SK-MEL-5 (cell line): ENCODE data around the gene GBA2. TPM values are rescaled to one million over a fixed set of nuclear protein-coding genes. Genes with fewer than 3 reads are reported as not detected.

Experiments used
- DNase-seq: peaks from one replicate; pipeline ENCODE4 v3.0.0-alpha.2; 2016; ENCODE audit warnings: low read depth, low spot score
- in situ Hi-C: cut with HindIII; loops from 2 replicates; pipeline ENCODE4 v1.10.0; 2016; ENCODE audit warnings: low sequenced_read_pairs, high pct_unique_total_duplicates, low pct_unique_long_range_greater_than_20kb
- polyA plus RNA-seq, 2 experiments: library from polyadenylated mRNA; depleted of rRNA; stranded (reverse); fragments of >200 nt; gene quantifications; 2 replicates each; pipeline ENCODE4 v1.2.3, GENCODE V29; 2015
- total RNA-seq: library from RNA; depleted of rRNA; stranded (reverse); fragments of >200 nt; shearing (Covaris generic); gene quantifications from 2 replicates; pipeline ENCODE4 v1.2.3, GENCODE V29; 2014; rRNA removed

Gene GBA2
- 32.1 and 37.1 TPM in 2 replicates for total RNA-seq
- 42.0 and 47.2 TPM in 2 replicates for polyA plus RNA-seq (2015; cell fraction: cytosol; rRNA removed)
- polyA plus RNA-seq (2015; cell fraction: nucleus; rRNA removed), result 415 and 442 TPM in 2 replicates

- DNase-seq, result peak; percentile 72
- in situ Hi-C loops, result no loop called here
Measured at GRCh38 chr9:35748858-35749514, at the start of gene GBA2, which contains the start of gene RGP1. Gene GBA2, minus strand, starts transcription at chr9:35749228. Its CDS starts 524 bp downstream, at chr9:35748704. Gene RGP1, plus strand, starts transcription at chr9:35749287. Its CDS starts 469 bp downstream, at chr9:35749756.

GRCh38 chr9:35797311-35798109 lies 48.5 kb upstream of the GBA2 start:
- no peak for DNase-seq
- in situ Hi-C loops, result no loop called here

GRCh38 chr9:35795695-35796094 lies 46.7 kb upstream of the GBA2 start:
- DNase-seq, result no peak

GRCh38 chr9:35793461-35793860 lies 44.4 kb upstream of the GBA2 start:
- DNase-seq, result no peak
- in situ Hi-C loops, result no loop called here

More at GRCh38 chr9:35795695-35796094, 46.7 kb upstream of the GBA2 start:
- in situ Hi-C loops, result no loop called here

GRCh38 chr9:35792826-35793225 lies 43.8 kb upstream of the GBA2 start:
- in situ Hi-C loops, result no loop called here
- no peak for DNase-seq

GRCh38 chr9:35792024-35792813 lies 43.2 kb upstream of the GBA2 start:
- no peak for DNase-seq
- in situ Hi-C loops, result no loop called here

- no peak for DNase-seq
- in situ Hi-C loops, result no loop called here
Measured at GRCh38 chr9:35791297-35791921, 42.4 kb upstream of the GBA2 start, which contains the start of gene NPR2. Gene NPR2, plus strand, starts transcription at chr9:35791591. Its CDS starts 818 bp downstream, at chr9:35792409.

- in situ Hi-C loops, result no loop called here
- DNase-seq, result peak; percentile 75
Measured at GRCh38 chr9:35790385-35791296, 41.6 kb upstream of the GBA2 start.

GRCh38 chr9:35790025-35790384 lies 41.0 kb upstream of the GBA2 start:
- no peak for DNase-seq
- in situ Hi-C loops, result no loop called here

- in situ Hi-C loops, result no loop called here
Measured at GRCh38 chr9:35789541-35789940, 40.5 kb upstream of the GBA2 start.

GRCh38 chr9:35783418-35783817 lies 34.4 kb upstream of the GBA2 start:
- in situ Hi-C loops, result no loop called here
- DNase-seq, result no peak

More at GRCh38 chr9:35789541-35789940, 40.5 kb upstream of the GBA2 start:
- no peak for DNase-seq

- DNase-seq, result no peak
- in situ Hi-C loops, result no loop called here
Measured at GRCh38 chr9:35781066-35781465, 32.0 kb upstream of the GBA2 start.

GRCh38 chr9:35778496-35778895 lies 29.5 kb upstream of the GBA2 start:
- DNase-seq, result no peak
- in situ Hi-C loops, result no loop called here

GRCh38 chr9:35776018-35776417 lies 27.0 kb upstream of the GBA2 start:
- in situ Hi-C loops, result no loop called here
- no peak for DNase-seq

- in situ Hi-C loops, result no loop called here
- DNase-seq, result no peak
Measured at GRCh38 chr9:35774907-35775635, 26.0 kb upstream of the GBA2 start.

GRCh38 chr9:35771943-35772342 lies 22.9 kb upstream of the GBA2 start:
- in situ Hi-C loops, result no loop called here
- DNase-seq, result no peak
